Endodermal cell (in vitro differentiated cells): ENCODE data around the gene FGF14. TPM values are rescaled to one million over a fixed set of nuclear protein-coding genes. Genes with fewer than 3 reads are reported as not detected.

Source experiments
- DNase-seq: peaks from one replicate; pipeline ENCODE4 v3.0.0-alpha.2; 2017
- H3K27ac ChIP-seq: 2 replicates; pipeline ENCODE4 v1.5.1; 2013; ENCODE audit warnings: mild to moderate bottlenecking, low read depth, low read length, moderate library complexity
- H3K27me3 ChIP-seq: 2 replicates; pipeline ENCODE4 v1.6.1; 2013; ENCODE audit warnings: mild to moderate bottlenecking, low read length, moderate library complexity; ENCODE audit not compliant: insufficient read depth, control insufficient read depth, poor library complexity, severe bottlenecking
- H3K36me3 ChIP-seq: 2 replicates; pipeline ENCODE4 v1.7.0; 2013; ENCODE audit warnings: mild to moderate bottlenecking, low read length, moderate library complexity; ENCODE audit not compliant: control insufficient read depth, insufficient read depth
- H3K4me1 ChIP-seq: one replicate; pipeline ENCODE4 v1.7.0; 2013; ENCODE audit warnings: low read length; ENCODE audit not compliant: control insufficient read depth, insufficient read depth
- H3K4me3 ChIP-seq: 2 replicates; pipeline ENCODE4 v1.5.1; 2013; ENCODE audit warnings: mild to moderate bottlenecking, low read length, moderate library complexity
- H3K9ac ChIP-seq: 2 replicates; pipeline ENCODE4 v1.6.1; 2013; ENCODE audit warnings: mild to moderate bottlenecking, low read length, moderate library complexity; ENCODE audit not compliant: poor library complexity, severe bottlenecking; ENCODE audit errors: extremely low read depth
- H3K9me3 ChIP-seq: 2 replicates; pipeline ENCODE4 v1.6.1; 2013; ENCODE audit warnings: mild to moderate bottlenecking, low read length, moderate library complexity; ENCODE audit not compliant: control insufficient read depth
- H3K27ac Mint-ChIP-seq: 2 replicates; pipeline ENCODE4 v1.8.0; 2020; ENCODE audit warnings: mixed read lengths
- H3K27me3 Mint-ChIP-seq: 2 replicates; pipeline ENCODE4 v1.8.0; 2021; ENCODE audit warnings: mild to moderate bottlenecking, mixed read lengths; ENCODE audit not compliant: insufficient read depth
- H3K36me3 Mint-ChIP-seq: 2 replicates; pipeline ENCODE4 v1.8.0; 2020; ENCODE audit warnings: low read depth, mixed read lengths
- H3K4me1 Mint-ChIP-seq: 2 replicates; pipeline ENCODE4 v1.8.0; 2020; ENCODE audit warnings: mixed read lengths
- H3K4me3 Mint-ChIP-seq: 2 replicates; pipeline ENCODE4 v1.8.0; 2020; ENCODE audit warnings: mild to moderate bottlenecking, moderate library complexity, mixed read lengths
- H3K9me3 Mint-ChIP-seq: 2 replicates; pipeline ENCODE4 v1.8.0; 2020; ENCODE audit warnings: mild to moderate bottlenecking, mixed read lengths
- WGBS, 2 experiments: methylation state at CpG; one replicate each; pipeline versions ENCODE4 v1.1.5 to v1.1.7; 2013; ENCODE audit warnings: missing lambda C conversion rate in 2 of 2, mixed read lengths in 1 of 2; ENCODE audit not compliant: insufficient coverage in 1 of 2, insufficient read length in 1 of 2; 5-methylcytosine and 5-hydroxymethylcytosine counted together
- total RNA-seq, 2 donors: library from RNA; stranded (reverse); fragmentation: NEBNext Ultra II Directional in 1 of 2; extraction: Animal tissue kit (Norgen Biotek cat#: 25700) in 1 of 2; gene quantifications; 2 replicates in 1 of 2; 3 replicates in 1 of 2; pipeline ENCODE4 v1.2.1, GENCODE V29; 2021
- TF ChIP-seq, protein P1 (sequence below): fragments of 200-600 bp; sonication (generic); conservative IDR thresholded peaks from 2 replicates; pipeline ENCODE4 v1.5.0; 2021; ENCODE audit warnings: antibody characterized with exemption, mild to moderate bottlenecking

The FGF14 gene
- total RNA-seq, 2 donors from 2014 or later, result 0.15 to 0.26 TPM

- Histone ChIP-seq H3K9ac (no peak overlapping the region), H3K4me1 (no peaks in the 10 kb centered on the region), H3K9me3 (no peaks in the 10 kb centered on the region), H3K36me3 (no peaks in the 10 kb centered on the region), H3K27me3 (peaks cover 5% of the 10 kb centered on the region), H3K4me3 (no peak overlapping the region), H3K27ac (no peak overlapping the region)
- no peaks in the 10 kb centered on the region for H3K27me3 Mint-ChIP-seq
- WGBS, 2 experiments, result 90 to 94% methylated on average over 2 to 3 of the region's 3 CpGs
- no peak overlapping the region for H3K4me3 Mint-ChIP-seq
- no peaks in the 10 kb centered on the region for H3K36me3 Mint-ChIP-seq
- DNase-seq, result no peak
- TF ChIP-seq, protein P1, sequence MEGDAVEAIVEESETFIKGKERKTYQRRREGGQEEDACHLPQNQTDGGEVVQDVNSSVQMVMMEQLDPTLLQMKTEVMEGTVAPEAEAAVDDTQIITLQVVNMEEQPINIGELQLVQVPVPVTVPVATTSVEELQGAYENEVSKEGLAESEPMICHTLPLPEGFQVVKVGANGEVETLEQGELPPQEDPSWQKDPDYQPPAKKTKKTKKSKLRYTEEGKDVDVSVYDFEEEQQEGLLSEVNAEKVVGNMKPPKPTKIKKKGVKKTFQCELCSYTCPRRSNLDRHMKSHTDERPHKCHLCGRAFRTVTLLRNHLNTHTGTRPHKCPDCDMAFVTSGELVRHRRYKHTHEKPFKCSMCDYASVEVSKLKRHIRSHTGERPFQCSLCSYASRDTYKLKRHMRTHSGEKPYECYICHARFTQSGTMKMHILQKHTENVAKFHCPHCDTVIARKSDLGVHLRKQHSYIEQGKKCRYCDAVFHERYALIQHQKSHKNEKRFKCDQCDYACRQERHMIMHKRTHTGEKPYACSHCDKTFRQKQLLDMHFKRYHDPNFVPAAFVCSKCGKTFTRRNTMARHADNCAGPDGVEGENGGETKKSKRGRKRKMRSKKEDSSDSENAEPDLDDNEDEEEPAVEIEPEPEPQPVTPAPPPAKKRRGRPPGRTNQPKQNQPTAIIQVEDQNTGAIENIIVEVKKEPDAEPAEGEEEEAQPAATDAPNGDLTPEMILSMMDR, result no peak
- H3K4me1 Mint-ChIP-seq, result no peaks in the 10 kb centered on the region
- H3K9me3 Mint-ChIP-seq, result no peaks in the 10 kb centered on the region
- no peak overlapping the region for H3K27ac Mint-ChIP-seq
These were observed 704.1 kb downstream of the FGF14 start for GRCh38 chr13:101697745-101698144.

GRCh38 chr13:101695870-101696516 lies 705.9 kb downstream of the FGF14 start:
- Histone ChIP-seq H3K4me1 (no peaks in the 10 kb centered on the region), H3K4me3 (no peak overlapping the region), H3K9ac (no peak overlapping the region), H3K36me3 (no peaks in the 10 kb centered on the region), H3K27me3 (peaks cover 5% of the 10 kb centered on the region), H3K27ac (no peak overlapping the region), H3K9me3 (no peaks in the 10 kb centered on the region)
- WGBS, 2 experiments, result 82 to 97% methylated on average over 4 of the region's 4 CpGs
- TF ChIP-seq, protein P1, result no peak
- H3K27me3 Mint-ChIP-seq, result no peaks in the 10 kb centered on the region
- DNase-seq, result no peak
- H3K4me1 Mint-ChIP-seq, result no peaks in the 10 kb centered on the region
- no peaks in the 10 kb centered on the region for H3K36me3 Mint-ChIP-seq
- no peak overlapping the region for H3K4me3 Mint-ChIP-seq
- no peaks in the 10 kb centered on the region for H3K9me3 Mint-ChIP-seq
- no peak overlapping the region for H3K27ac Mint-ChIP-seq

GRCh38 chr13:101691341-101691860 lies 710.4 kb downstream of the FGF14 start:
- Histone ChIP-seq H3K27ac (no peak overlapping the region), H3K4me1 (peaks cover 4% of the 10 kb centered on the region), H3K27me3 (peaks cover 5% of the 10 kb centered on the region), H3K36me3 (no peaks in the 10 kb centered on the region), H3K4me3 (no peak overlapping the region), H3K9me3 (no peaks in the 10 kb centered on the region), H3K9ac (no peak overlapping the region)
- H3K27me3 Mint-ChIP-seq, result no peaks in the 10 kb centered on the region
- 86 to 95% methylated on average over 1 to 2 of the region's 3 CpGs for WGBS, 2 experiments
- TF ChIP-seq, protein P1, result no peak
- no peak overlapping the region for H3K4me3 Mint-ChIP-seq
- peaks cover 8% of the 10 kb centered on the region for H3K4me1 Mint-ChIP-seq
- no peaks in the 10 kb centered on the region for H3K9me3 Mint-ChIP-seq
- no peak overlapping the region for H3K27ac Mint-ChIP-seq
- no peaks in the 10 kb centered on the region for H3K36me3 Mint-ChIP-seq
- DNase-seq, result no peak
